K562 (cell line): ENCODE measurements around the gene ANTXRL. TPM values are rescaled to one million over a fixed set of nuclear protein-coding genes. Genes with fewer than 3 reads are reported as not detected.

ENCODE experiments used
- ARNT ChIP-seq, 2 experiments: fragments of 450-650 bp; IDR thresholded peaks; 2 replicates each; pipeline ENCODE4 v1.6.1; 2016; ENCODE audit warnings: mild to moderate bottlenecking in 1 of 2
- ATF1 ChIP-seq, 2 experiments: fragments of 450-650 bp in 1 of 2; IDR thresholded peaks; 2 replicates each; pipeline ENCODE4 v1.6.1; 2016; ENCODE audit warnings: missing compliant biosample characterization in 1 of 2, missing genetic modification characterization in 1 of 2
- CEBPG ChIP-seq, 3 experiments: fragments of 200-800 bp in 1 of 3; sonication (Bioruptor generic) in 1 of 3; sonication (generic) in 1 of 3; formaldehyde crosslinking in 1 of 3; IDR thresholded peaks in 2 of 3; conservative IDR thresholded peaks in 1 of 3; 2 replicates each; pipeline versions ENCODE4 v1.6.1 to v1.8.0; 2016 to 2022; ENCODE audit warnings: missing compliant biosample characterization in 2 of 3, missing genetic modification characterization in 2 of 3, mild to moderate bottlenecking in 1 of 3, missing genetic modification reagents in 1 of 3
- CTCF ChIP-seq, 3 experiments: IDR thresholded peaks in 2 of 3; conservative IDR thresholded peaks in 1 of 3; 2 replicates each; pipeline ENCODE4 v1.5.1; 2011 to 2012; ENCODE audit warnings: low read length in 3 of 3, mild to moderate bottlenecking in 3 of 3, control low read depth in 2 of 3, improper control_type of control experiment in 1 of 3, inconsistent platforms in 1 of 3, low read depth in 1 of 3, mixed read lengths in 1 of 3, moderate library complexity in 1 of 3; ENCODE audit not compliant: insufficient read depth in 2 of 3
- KLF6 ChIP-seq: fragments of 250-450 bp; sonication (Bioruptor Pico); IDR thresholded peaks from 2 replicates; pipeline ENCODE4 v1.4.0; 2020; ENCODE audit warnings: mild to moderate bottlenecking, moderate library complexity, borderline replicate concordance
- NBN ChIP-seq: fragments of 450-650 bp; IDR thresholded peaks from 2 replicates; pipeline ENCODE4 v1.6.1; 2016; ENCODE audit warnings: low read depth, mild to moderate bottlenecking
- RB1 ChIP-seq: fragments of 450-650 bp; IDR thresholded peaks from 2 replicates; pipeline ENCODE4 v1.6.1; 2017; ENCODE audit warnings: low read depth, mild to moderate bottlenecking
- SMC3 ChIP-seq: conservative IDR thresholded peaks from 2 replicates; pipeline ENCODE4 v1.6.1; 2011; ENCODE audit warnings: low read depth, low read length, improper control_type of control experiment; ENCODE audit not compliant: insufficient read depth
- U2AF1 ChIP-seq: fragments of 200-400 bp; formaldehyde crosslinking; optimal IDR thresholded peaks from 2 replicates; pipeline ENCODE3; 2017; ENCODE audit warnings: mild to moderate bottlenecking, low read depth, low read length, moderate library complexity
- ZBTB5 ChIP-seq: fragments of 450-650 bp; IDR thresholded peaks from 2 replicates; pipeline ENCODE4 v1.6.1; 2017; ENCODE audit warnings: antibody characterized with exemption
- ZFP36 ChIP-seq: fragments of 150-350 bp; IDR thresholded peaks from 2 replicates; pipeline ENCODE4 v1.6.1; 2018; ENCODE audit warnings: low read length, low read depth; ENCODE audit not compliant: partially characterized antibody
- ZNF318 ChIP-seq, 2 experiments: fragments of 450-650 bp; IDR thresholded peaks; 2 replicates each; pipeline ENCODE4 v1.6.1; 2016; ENCODE audit warnings: mild to moderate bottlenecking in 2 of 2, borderline replicate concordance in 1 of 2, low read depth in 1 of 2, moderate library complexity in 1 of 2
- ZNF830 ChIP-seq: fragments of 250-450 bp; sonication (Bioruptor Pico); IDR thresholded peaks from 2 replicates; pipeline ENCODE4 v1.5.0; 2021; ENCODE audit warnings: mild to moderate bottlenecking
- polyA plus RNA-seq, 8 experiments: library from polyadenylated mRNA; depleted of rRNA in 4 of 8; stranded (reverse) in 5 of 8; unstranded in 3 of 8; fragments of >200 nt; fragmentation: Nextera tagmentation in 2 of 8; fragmentation: Illumina TruSeq in 1 of 8; extraction: Ambion mirVana in 2 of 8; extraction: Trizol in 1 of 8; gene quantifications; 2 replicates each; pipeline versions ENCODE4 v1.2.1 to v1.2.3, GENCODE V29; 2011 to 2014; ENCODE audit warnings: inconsistent platforms in 1 of 8, missing spikeins in 1 of 8
- total RNA-seq, 7 experiments: library from RNA; depleted of rRNA in 6 of 7; stranded (reverse); fragments of >200 nt in 6 of 7; fragmentation: Illumina TruSeq in 2 of 7; extraction: Trizol in 2 of 7; gene quantifications; 2 replicates each; pipeline versions ENCODE4 v1.2.1 to v1.2.3, GENCODE V29; 2011 to 2021; ENCODE audit warnings: low replicate concordance in 1 of 7

ANTXRL gene
- total and polyA plus RNA-seq, 9 of the 15 experiments (the other 6 are each of a cell fraction or from before 2014, with no cell fraction given) = not detected

GRCh38 chr10:46255801-46256747 lies 30.7 kb upstream of the ANTXRL start (continued):
- no peak for TF ChIP-seq ZNF318 (IDR thresholded peaks at IDR 0.05; ENCODE audit: borderline replicate concordance in 1 of 2, low read depth in 1 of 2)
- no peak for TF ChIP-seq ZNF830
- TF ChIP-seq ATF1 (CRISPR knock-in tag; IDR thresholded peaks at IDR 0.05) = no peak
- 0 out of 2 replicates have a peak, but pooled peaks have one; percentile 12 for TF ChIP-seq ATF1 (tag; IDR thresholded peaks at IDR 0.05)
- no peak for TF ChIP-seq ARNT (IDR thresholded peaks at IDR 0.05)
- TF ChIP-seq NBN = no peak
- no peak for TF ChIP-seq CEBPG (CRISPR knock-in tag; IDR thresholded peaks at IDR 0.05)
- no peak for TF ChIP-seq CEBPG (tag; conservative IDR thresholded peaks at IDR 0.05 in 1 of 2, IDR thresholded peaks at IDR 0.05 in 1 of 2)
- TF ChIP-seq RB1 = 0 out of 2 replicates have a peak, but pooled peaks have one; percentile 15
- TF ChIP-seq SMC3 = peak; percentile 82
- no peak for TF ChIP-seq U2AF1
- peak; percentile 83 to 88 (median 85) for TF ChIP-seq CTCF (IDR thresholded peaks at IDR 0.05 in 2 of 3, conservative IDR thresholded peaks at IDR 0.05 in 1 of 3; ENCODE audit: insufficient read depth in 2 of 3, low read depth in 1 of 3, low read length in 3 of 3)
- TF ChIP-seq KLF6 = no peak
- no peak for TF ChIP-seq ZBTB5
- peak; percentile 18 for TF ChIP-seq ZFP36
